NCI-H524 treated with DMSO at 0.1 percent for 48 hours (cell line): Measurements from ENCODE around the gene SURF2.
"Not testable (repeated sequence)": the region's sequence is repeated elsewhere in the genome, so short reads cannot be mapped to it uniquely, and the experiment has no call there.

Source experiments
- DNase-seq: peaks from one replicate; lab custom pipeline; 2025; lab: John Stamatoyannopoulos, UW

SURF2 gene

GRCh38 chr9:133356391-133357091 is at the start of gene SURF2, which contains the start of gene SURF1:
SURF2 (plus strand) TSS chr9:133356550; CDS start chr9:133356593, 43 bp downstream.
SURF1 (minus strand) TSS chr9:133356487; CDS start chr9:133356453, 34 bp downstream.
- no peak for DNase-seq

GRCh38 chr9:133307301-133307700 is 49.0 kb upstream of the SURF2 start:
- DNase-seq: no peak

- DNase-seq: no peak
These were observed 46.7 kb upstream of the SURF2 start for GRCh38 chr9:133309608-133310007.

GRCh38 chr9:133315997-133316396 is 40.4 kb upstream of the SURF2 start:
- no peak for DNase-seq

- not testable (repeated sequence) for DNase-seq
These were observed 38.8 kb upstream of the SURF2 start for GRCh38 chr9:133317551-133317950.

- DNase-seq: no peak
These were observed 35.9 kb upstream of the SURF2 start for GRCh38 chr9:133320421-133320881.

- no peak for DNase-seq
These were observed 34.9 kb upstream of the SURF2 start for GRCh38 chr9:133321411-133321935.

- DNase-seq: no peak
These were observed 33.6 kb upstream of the SURF2 start for GRCh38 chr9:133322701-133323100.

GRCh38 chr9:133323211-133323610 is 33.1 kb upstream of the SURF2 start:
- no peak for DNase-seq

- no peak for DNase-seq
These were observed 32.2 kb upstream of the SURF2 start for GRCh38 chr9:133323991-133324703.

GRCh38 chr9:133327021-133327420 is 29.3 kb upstream of the SURF2 start:
- not testable (repeated sequence) for DNase-seq

GRCh38 chr9:133327834-133328484 is 28.4 kb upstream of the SURF2 start:
- DNase-seq: no peak

GRCh38 chr9:133329306-133330156 is 26.8 kb upstream of the SURF2 start:
- DNase-seq: peak; percentile 19

GRCh38 chr9:133331221-133331620 is 25.1 kb upstream of the SURF2 start:
- no peak for DNase-seq

- DNase-seq: no peak
These were observed 24.5 kb upstream of the SURF2 start for GRCh38 chr9:133331641-133332380.

- no peak for DNase-seq
These were observed 24.0 kb upstream of the SURF2 start for GRCh38 chr9:133332381-133332730.

- DNase-seq: no peak
These were observed 23.3 kb upstream of the SURF2 start for GRCh38 chr9:133333011-133333410.

GRCh38 chr9:133333566-133333965 is 22.8 kb upstream of the SURF2 start:
- no peak for DNase-seq

- DNase-seq: no peak
These were observed 22.2 kb upstream of the SURF2 start for GRCh38 chr9:133334161-133334560.

GRCh38 chr9:133334888-133335287 is 21.5 kb upstream of the SURF2 start:
- DNase-seq: not testable (repeated sequence)
